Activated CD4-positive, CD25-positive, alpha-beta regulatory T cell treated with anti-CD3 and anti-CD28 coated beads, Interleukin-2, amount 50 U/mL, for 24 hours (primary cell): ENCODE measurements around the gene OBI1.

Experiments used
- ATAC-seq, 2 donors: fragments of 150-1000 bp; cut with Tn5 transposase; one replicate each; pipeline ENCODE4 v1.10.0; 2021; ENCODE audit warnings: mild to moderate bottlenecking in 1 of 2, moderate library complexity in 1 of 2

OBI1 gene

GRCh38 chr13:78602561-78603239, 56.3 kb downstream of the OBI1 start:
- ATAC-seq: peak in 1 of 2 donors; percentile 15

- ATAC-seq: no peak
These were observed 56.9 kb downstream of the OBI1 start for GRCh38 chr13:78601874-78602560.

GRCh38 chr13:78601124-78601873, 57.7 kb downstream of the OBI1 start:
- ATAC-seq: no peak

- no peak for ATAC-seq
These were observed 58.6 kb downstream of the OBI1 start for GRCh38 chr13:78600280-78600883.

GRCh38 chr13:78599645-78600279, 59.2 kb downstream of the OBI1 start:
- ATAC-seq: no peak

GRCh38 chr13:78598966-78599644, 59.9 kb downstream of the OBI1 start:
- no peak for ATAC-seq

- ATAC-seq: no peak
These were observed 60.7 kb downstream of the OBI1 start for GRCh38 chr13:78598116-78598781.

- ATAC-seq: no peak
These were observed 61.4 kb downstream of the OBI1 start for GRCh38 chr13:78597602-78597932.

- no peak for ATAC-seq
These were observed 62.0 kb downstream of the OBI1 start for GRCh38 chr13:78596736-78597601.

GRCh38 chr13:78596399-78596735, 62.6 kb downstream of the OBI1 start:
- ATAC-seq: no peak

GRCh38 chr13:78595495-78596398, 63.2 kb downstream of the OBI1 start:
- no peak for ATAC-seq

GRCh38 chr13:78594456-78594975, 64.4 kb downstream of the OBI1 start:
- no peak for ATAC-seq

GRCh38 chr13:78593652-78594455, 65.1 kb downstream of the OBI1 start:
- ATAC-seq: no peak

- no peak for ATAC-seq
These were observed 65.8 kb downstream of the OBI1 start for GRCh38 chr13:78593129-78593528.

- no peak for ATAC-seq
These were observed 66.4 kb downstream of the OBI1 start for GRCh38 chr13:78592584-78592983.

- no peak for ATAC-seq
These were observed 69.7 kb downstream of the OBI1 start for GRCh38 chr13:78589206-78589605.

GRCh38 chr13:78587395-78587794, 71.6 kb downstream of the OBI1 start:
- no peak for ATAC-seq

- no peak for ATAC-seq
These were observed 72.2 kb downstream of the OBI1 start for GRCh38 chr13:78586706-78587105.

GRCh38 chr13:78576261-78576660, 82.7 kb downstream of the OBI1 start:
- no peak for ATAC-seq
